HCT116 (cell line): ENCODE measurements around the gene SYNE4. TPM values are rescaled to one million over a fixed set of nuclear protein-coding genes. Genes with fewer than 3 reads are reported as not detected.

Experiments used
- ATAC-seq: fragments of 200-7000 bp; cut with Tn5 transposase; 2 replicates; pipeline ENCODE4 v1.9.1; 2020; ENCODE audit warnings: mild to moderate bottlenecking, moderate library complexity
- BruUV-seq: library from RNA; stranded (reverse); fragments of 400-500 nt; replicated peaks from 2 replicates; lab custom pipeline; 2021; lab: Mats Ljungman, UMichigan
- CTCF ChIA-PET: fragments of 300-600 bp; sonication (Branson Sonifier 250); formaldehyde crosslinking; loops from one replicate; lab custom pipeline; 2021; ENCODE audit warnings: antibody characterized with exemption; lab: Charles Lee
- POLR2A ChIA-PET: fragments of 300-600, 350-600 bp; sonication (Branson Sonifier 250); formaldehyde crosslinking; loops from one replicate; lab custom pipeline; 2021; ENCODE audit warnings: antibody characterized with exemption; lab: Charles Lee
- RAD21 ChIA-PET, 2 experiments: fragments of 300-600 bp; sonication (Branson Sonifier 250); formaldehyde crosslinking; loops; one replicate each; lab custom pipeline; 2023; ENCODE audit warnings: low total read pairs in 2 of 2; ENCODE audit not compliant: uncharacterized antibody in 2 of 2, unreplicated experiment in 2 of 2, low non-redundant PET in 1 of 2; lab: Charles Lee
- DNase-seq: peaks from one replicate; pipeline ENCODE4 v3.0.0-alpha.2; 2010; ENCODE audit warnings: low read depth, low spot score
- H2AFZ ChIP-seq: fragments of 200-600 bp; shearing (Covaris generic), sonication (generic); 2 replicates; pipeline ENCODE4 v1.6.1; 2017; ENCODE audit warnings: low read depth, mixed run types, mixed read lengths, antibody characterized with exemption, low read length; ENCODE audit not compliant: poor library complexity, severe bottlenecking
- H3K27ac ChIP-seq: 2 replicates; pipeline ENCODE4 v1.5.1; 2012; ENCODE audit warnings: low read depth, low read length
- H3K27me3 ChIP-seq: fragments of 200-600 bp; sonication (generic); 2 replicates; pipeline ENCODE4 v1.6.1; 2016; ENCODE audit warnings: mixed run types, low read length, mixed read lengths; ENCODE audit not compliant: insufficient read depth
- H3K36me3 ChIP-seq, 2 experiments: fragments of 200-500 bp in 1 of 2; fragments of 200-600 bp in 1 of 2; sonication (Bioruptor generic) in 1 of 2; sonication (generic) in 1 of 2; 2 replicates each; pipeline versions ENCODE4 v1.5.1 to v1.6.1; 2014 to 2016; ENCODE audit warnings: low read length in 2 of 2, inconsistent platforms in 1 of 2, mixed read lengths in 1 of 2, mixed run types in 1 of 2; ENCODE audit not compliant: insufficient read depth in 2 of 2, control insufficient read depth in 1 of 2
- H3K4me1 ChIP-seq, 2 experiments: fragments of 200-600 bp in 1 of 2; sonication (generic) in 1 of 2; 2 replicates each; pipeline versions ENCODE4 v1.5.1 to v1.6.1; 2012 to 2017; ENCODE audit warnings: low read length in 2 of 2, inconsistent platforms in 1 of 2, mild to moderate bottlenecking in 1 of 2, mixed read lengths in 1 of 2, mixed run types in 1 of 2, moderate library complexity in 1 of 2; ENCODE audit not compliant: insufficient read depth in 2 of 2, control insufficient read depth in 1 of 2
- H3K4me2 ChIP-seq: fragments of 200-600 bp; sonication (generic); 2 replicates; pipeline ENCODE4 v1.6.1; 2017; ENCODE audit warnings: mixed run types, low read length, mixed read lengths
- H3K4me3 ChIP-seq, 2 experiments: fragments of 200-600 bp in 1 of 2; sonication (generic) in 1 of 2; replicated peaks in 1 of 2; 2 replicates each; pipeline ENCODE4 v1.5.1; 2011 to 2016; ENCODE audit warnings: low read length in 2 of 2, control low read depth in 1 of 2, low read depth in 1 of 2, mild to moderate bottlenecking in 1 of 2, mixed read lengths in 1 of 2, mixed run types in 1 of 2
- H3K79me2 ChIP-seq: fragments of 200-600 bp; sonication (generic); 2 replicates; pipeline ENCODE4 v1.6.1; 2017; ENCODE audit warnings: mild to moderate bottlenecking, mixed run types, low read length, moderate library complexity, mixed read lengths; ENCODE audit not compliant: insufficient read depth
- H3K9ac ChIP-seq: fragments of 200-600 bp; sonication (generic); 2 replicates; pipeline ENCODE4 v1.6.1; 2016; ENCODE audit warnings: low read length, mixed read lengths
- H3K9me2 ChIP-seq: fragments of 200-600 bp; sonication (generic), shearing (Covaris generic); 2 replicates; pipeline ENCODE4 v1.6.1; 2017; ENCODE audit warnings: mixed run types, mild to moderate bottlenecking, moderate library complexity; ENCODE audit not compliant: insufficient read depth
- H3K9me3 ChIP-seq, 2 experiments: fragments of 200-500 bp in 1 of 2; fragments of 200-600 bp in 1 of 2; sonication (Bioruptor generic) in 1 of 2; sonication (generic) in 1 of 2; 2 replicates each; pipeline ENCODE4 v1.6.1; 2014 to 2017; ENCODE audit warnings: low read length in 2 of 2, mixed read lengths in 2 of 2, inconsistent platforms in 1 of 2, low read depth in 1 of 2, mild to moderate bottlenecking in 1 of 2, mixed run types in 1 of 2, moderate library complexity in 1 of 2; ENCODE audit not compliant: control insufficient read depth in 1 of 2, insufficient read depth in 1 of 2
- H4K20me1 ChIP-seq: fragments of 200-600 bp; sonication (generic), shearing (Covaris generic); 2 replicates; pipeline ENCODE4 v1.6.1; 2017; ENCODE audit warnings: mixed run types, mild to moderate bottlenecking, moderate library complexity; ENCODE audit not compliant: insufficient read depth
- CBX3 ChIP-seq: IDR thresholded peaks from 2 replicates; pipeline ENCODE4 v1.6.1; 2012; ENCODE audit warnings: low read depth
- CEBPB ChIP-seq: IDR thresholded peaks from 2 replicates; pipeline ENCODE4 v1.6.1; 2012; ENCODE audit warnings: low read depth
- EZH2phosphoT487 ChIP-seq: fragments of 200-600 bp; IDR thresholded peaks from 2 replicates; pipeline ENCODE4 v1.6.1; 2018; ENCODE audit warnings: antibody characterized with exemption, borderline replicate concordance
- JUND ChIP-seq: IDR thresholded peaks from 2 replicates; pipeline ENCODE4 v1.6.1; 2012
- MAX ChIP-seq: IDR thresholded peaks from 2 replicates; pipeline ENCODE4 v1.6.1; 2012
- POLR2A ChIP-seq: IDR thresholded peaks from 2 replicates; pipeline ENCODE4 v1.7.0; 2011; ENCODE audit warnings: borderline replicate concordance; ENCODE audit not compliant: insufficient read depth, insufficient read length; ENCODE audit errors: extremely low read depth
- RAD21 ChIP-seq: IDR thresholded peaks from 2 replicates; pipeline ENCODE4 v1.6.1; 2012; ENCODE audit warnings: low read depth, mild to moderate bottlenecking
- REST ChIP-seq: IDR thresholded peaks from 2 replicates; pipeline ENCODE4 v1.6.1; 2012; ENCODE audit warnings: low read depth
- SIN3A ChIP-seq: IDR thresholded peaks from 2 replicates; pipeline ENCODE4 v1.6.1; 2012; ENCODE audit warnings: low read depth
- SP1 ChIP-seq: IDR thresholded peaks from 2 replicates; pipeline ENCODE4 v1.6.1; 2012; ENCODE audit warnings: low read depth
- SRF ChIP-seq: IDR thresholded peaks from 2 replicates; pipeline ENCODE4 v1.6.1; 2012; ENCODE audit warnings: low read depth
- TCF7L2 ChIP-seq: IDR thresholded peaks from 2 replicates; pipeline ENCODE4 v1.7.0; 2011; ENCODE audit warnings: borderline replicate concordance, inconsistent platforms; ENCODE audit not compliant: insufficient read depth, insufficient read length; ENCODE audit errors: extremely low read depth
- ZBTB33 ChIP-seq: IDR thresholded peaks from 2 replicates; pipeline ENCODE4 v1.6.1; 2011; ENCODE audit warnings: mild to moderate bottlenecking, low read length, moderate library complexity; ENCODE audit not compliant: insufficient replicate concordance; ENCODE audit errors: extremely low read depth
- ZFX ChIP-seq: fragments of 450-650 bp; IDR thresholded peaks from 2 replicates; pipeline ENCODE4 v1.6.1; 2017
- ZNF274 ChIP-seq: fragments of 200-500 bp; sonication (Bioruptor generic); IDR thresholded peaks from 2 replicates; pipeline ENCODE4 v1.6.1; 2014; ENCODE audit warnings: mild to moderate bottlenecking, low read depth, low read length, inconsistent platforms
- intact Hi-C: fragments of 100-400 bp; cut with micrococcal nuclease; formaldehyde crosslinking; loops from 2 replicates; pipeline ENCODE4 v1.10.0; 2022
- total RNA-seq: library from RNA; stranded (reverse); gene quantifications from one replicate; pipeline ENCODE4 v1.2.1, GENCODE V29; 2021; ENCODE audit not compliant: unreplicated experiment

SYNE4 gene
- total RNA-seq, 1 experiment from 2014 or later = 27.9 TPM

GRCh38 chr19:36019061-36019670, 10.6 kb upstream of the SYNE4 start:
- intact Hi-C loops = no loop called here
- peaks cover 0 to 22% of the 10 kb centered on the region in 2 experiments; a peak in 3 of 4 replicates for H3K36me3 ChIP-seq
- H3K27ac ChIP-seq = no peak overlapping the region
- H4K20me1 ChIP-seq = no peaks in the 10 kb centered on the region
- H3K4me3 ChIP-seq = no peak overlapping the region
- ChIA-PET CTCF (no interaction called here), POLR2A (no interaction called here), RAD21 (no interaction called here)
- DNase-seq (no peak), ATAC-seq (no peak)
- H3K9ac ChIP-seq = no peak overlapping the region
- no peak overlapping the region for H2AFZ ChIP-seq
- peaks cover 7 to 9% of the 10 kb centered on the region in 2 experiments; a peak in 3 of 4 replicates for H3K4me1 ChIP-seq
- H3K27me3 ChIP-seq = no peaks in the 10 kb centered on the region
- H3K79me2 ChIP-seq = peaks cover 13% of the 10 kb centered on the region
- no TSS peak for BruUV-seq
- no peaks in the 10 kb centered on the region for H3K9me3 ChIP-seq
- H3K4me2 ChIP-seq = no peak overlapping the region
- TF ChIP-seq ZBTB33 (no peak), CBX3 (no peak), ZFX (no peak), MAX (no peak), SP1 (no peak), RAD21 (no peak), REST (no peak), JUND (no peak), EZH2phosphoT487 (no peak), CEBPB (no peak), POLR2A (no peak), TCF7L2 (no peak), SIN3A (no peak), ZNF274 (no peak), SRF (no peak)
- TF ChIP-seq, all 23 proteins: peak for 0
- no peaks in the 10 kb centered on the region for H3K9me2 ChIP-seq
